Ovary (tissue), 3 donors: ENCODE results near the gene MAP1S.

Source experiments
- CTCF ChIP-seq, 3 donors: fragments of 450-650 bp in 2 of 3; fragments of 200-600 bp in 1 of 3; IDR thresholded peaks; one replicate each; pipeline versions ENCODE4 v1.5.1 to v1.8.0; 2016 to 2022; ENCODE audit warnings: antibody characterized with exemption in 3 of 3, mild to moderate bottlenecking in 1 of 3
- EP300 ChIP-seq: sonication (generic); formaldehyde crosslinking; IDR thresholded peaks from one replicate; pipeline ENCODE4 v1.6.1; 2017; ENCODE audit warnings: antibody characterized with exemption
- donor health status: DM: no; HTN: no; CAD: no.

GRCh38 chr19:17770613-17771012 lies 51.3 kb downstream of the MAP1S start:
- no peak for TF ChIP-seq CTCF (IDR thresholded peaks at IDR 0.05)
- TF ChIP-seq EP300 = no peak
